Measurements from ENCODE around the gene IL13RA2.

IL13RA2 gene

DNA sequence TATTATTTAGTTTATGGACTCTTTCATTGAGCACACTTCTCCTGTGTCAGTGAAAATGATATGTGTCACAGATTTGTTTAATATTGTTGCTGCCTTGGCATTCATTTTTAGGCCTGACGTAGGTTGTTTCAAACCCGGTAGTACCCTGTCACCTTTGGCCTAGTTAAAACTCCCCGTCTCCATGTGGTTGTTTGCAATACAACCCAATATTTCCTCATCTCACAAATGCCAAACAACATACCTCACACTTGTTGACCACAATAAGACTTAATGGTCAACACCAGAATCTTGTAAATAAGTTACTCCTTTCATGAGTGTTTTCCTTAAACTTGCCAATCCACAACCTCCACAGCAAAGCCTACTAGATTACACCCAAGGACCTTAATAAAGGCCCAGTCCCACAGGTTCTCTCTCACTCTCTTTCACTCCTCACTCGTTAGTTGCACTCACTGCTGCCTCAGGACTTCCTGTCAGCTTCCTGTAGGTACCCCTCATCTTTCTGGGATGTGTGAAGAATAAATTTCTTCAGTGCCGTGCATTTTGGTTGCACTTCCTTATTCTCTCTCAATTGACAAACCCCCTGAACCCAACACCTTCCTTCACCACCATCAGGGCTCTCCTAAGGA lies 31.3 kb downstream of the IL13RA2 start:
- DNase-seq (ENCODE audit: low read depth): no peak

DNA sequence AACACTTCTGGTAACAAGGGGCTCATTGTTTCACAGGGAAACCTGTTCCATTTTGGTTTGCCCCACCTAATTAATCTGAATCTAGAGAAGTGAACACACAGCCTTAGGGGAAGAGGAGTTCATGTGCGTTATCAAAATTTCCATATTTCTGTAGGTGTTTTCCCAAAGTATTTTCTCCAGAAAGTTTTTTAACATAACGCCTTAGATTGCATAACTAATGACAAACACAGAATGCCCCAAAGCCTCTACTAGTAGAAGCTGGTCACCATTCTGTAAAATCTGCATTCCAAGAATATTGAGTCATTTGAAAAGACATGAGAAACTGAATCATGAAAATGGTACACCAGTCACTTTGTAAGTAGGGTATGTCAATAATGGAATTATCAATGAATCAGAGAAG lies 41.1 kb downstream of the IL13RA2 start:
- DNase-seq (ENCODE audit: low read depth): no peak

- no peak for DNase-seq (ENCODE audit: low read depth)
Observed at GRCh38 chrX:114973013-114973412, 44.4 kb downstream of the IL13RA2 start.

- DNase-seq (ENCODE audit: low read depth): no peak
Observed at GRCh38 chrX:114970806-114971205, 46.6 kb downstream of the IL13RA2 start.

DNA sequence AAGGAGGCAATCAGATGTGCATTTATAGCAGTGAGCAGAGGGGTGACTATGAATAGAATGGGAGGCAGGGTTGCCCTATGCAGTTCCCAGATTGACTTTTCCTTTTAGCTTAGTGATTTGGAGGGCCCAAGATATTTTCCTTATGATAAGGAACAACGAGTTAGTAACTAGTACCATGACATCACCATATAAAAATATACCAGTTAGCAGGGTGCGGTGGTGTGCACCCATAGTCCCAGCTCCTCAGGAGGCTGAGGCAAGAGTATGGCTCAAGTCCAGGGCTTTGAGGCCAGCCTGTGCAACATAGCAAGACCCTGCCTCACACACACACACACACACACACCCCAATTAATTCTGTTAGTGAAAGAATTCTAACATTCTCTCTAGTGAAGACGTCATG lies 53.0 kb downstream of the IL13RA2 start:
- DNase-seq (ENCODE audit: low read depth): no peak

DNA sequence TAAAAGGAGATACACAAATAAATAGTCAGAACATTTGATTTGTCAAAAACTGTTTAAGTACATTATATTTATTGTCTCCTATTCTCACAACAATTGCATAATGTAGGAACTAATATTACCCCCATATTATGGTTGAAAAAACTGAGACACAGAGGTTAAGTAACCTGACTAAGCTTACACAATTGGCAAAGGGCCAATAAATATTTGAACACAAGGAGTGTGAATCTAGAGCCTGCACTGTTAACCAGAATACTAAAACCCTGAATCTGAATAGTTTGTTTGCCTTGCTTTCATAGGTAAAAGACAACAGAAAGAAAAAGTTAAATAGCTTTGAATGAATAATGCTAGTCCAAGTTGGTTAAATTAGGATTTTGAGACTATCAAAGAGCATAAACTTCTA lies 55.2 kb downstream of the IL13RA2 start:
- DNase-seq (ENCODE audit: low read depth): no peak

GRCh38 chrX:114959729-114960128 lies 57.7 kb downstream of the IL13RA2 start:
- no peak for DNase-seq (ENCODE audit: low read depth)
